Adrenal gland (tissue), 12 donors: ENCODE measurements around the gene ZNF236. TPM values are rescaled to one million over a fixed set of nuclear protein-coding genes. Genes with fewer than 3 reads are reported as not detected.

Experiments
- DNase-seq, 7 donors: peaks; one replicate each; pipeline ENCODE4 v3.0.0-alpha.2; 2019 to 2020
- H3K27ac ChIP-seq, 5 donors: fragments of 200-600 bp; sonication (generic) in 4 of 5; 1 replicate in 3 of 5; 2 replicates in 2 of 5; pipeline versions ENCODE4 v1.5.1 to v1.8.0; 2016 to 2020; ENCODE audit warnings: mild to moderate bottlenecking in 1 of 5
- H3K27me3 ChIP-seq: fragments of 200-600 bp; 2 replicates; pipeline ENCODE4 v1.8.0; 2021
- H3K36me3 ChIP-seq, 2 donors: fragments of 200-600 bp; replicated peaks in 1 of 2; 1 replicate in 1 of 2; 2 replicates in 1 of 2; pipeline versions ENCODE4 v1.5.1 to v1.8.0; 2018 to 2022
- H3K4me1 ChIP-seq, 2 donors: fragments of 200-600 bp; replicated peaks in 1 of 2; 1 replicate in 1 of 2; 2 replicates in 1 of 2; pipeline versions ENCODE4 v1.5.1 to v1.8.0; 2018 to 2021
- H3K4me3 ChIP-seq, 4 donors: fragments of 200-600 bp; sonication (generic) in 3 of 4; one replicate each; pipeline ENCODE4 v1.5.1; 2016 to 2018
- H3K9me3 ChIP-seq, 3 donors: fragments of 200-600 bp; sonication (generic) in 1 of 3; replicated peaks in 1 of 3; 1 replicate in 2 of 3; 2 replicates in 1 of 3; pipeline versions ENCODE4 v1.5.1 to v1.8.0; 2016 to 2021
- CTCF ChIP-seq, 6 experiments: fragments of 450-650 bp in 4 of 6; fragments of 200-600 bp in 2 of 6; sonication (generic) in 1 of 6; IDR thresholded peaks; 1 replicate in 5 of 6; 2 replicates in 1 of 6; pipeline versions ENCODE4 v1.5.1 to v1.8.0; 2016 to 2021; ENCODE audit warnings: antibody characterized with exemption in 6 of 6, mild to moderate bottlenecking in 2 of 6, moderate library complexity in 1 of 6
- POLR2A ChIP-seq, 2 donors: fragments of 450-650 bp; IDR thresholded peaks; one replicate each; pipeline ENCODE4 v1.6.1; 2017; ENCODE audit warnings: antibody characterized with exemption in 2 of 2, mild to moderate bottlenecking in 2 of 2, moderate library complexity in 1 of 2
- WGBS, 4 donors: extraction: QIAGEN DNeasy Blood & Tissue Kit in 2 of 4; methylation state at CpG; one replicate each; pipeline versions ENCODE4 v1.1.5 to v1.1.7; 2013 to 2017; 5-methylcytosine and 5-hydroxymethylcytosine counted together
- intact Hi-C, 2 donors: fragments of 100-400 bp; cut with DNase I; formaldehyde crosslinking; loops; one replicate each; pipeline versions ENCODE4 v1.14.1 to v1.15.0; 2022 to 2023
- polyA plus RNA-seq, 3 donors: library from polyadenylated mRNA; stranded (reverse); fragments of 200-250 nt in 2 of 3; fragments of 350-450 nt in 1 of 3; fragmentation: Illumina TruSeq in 1 of 3; extraction: RNeasy Lipid Tissue Mini Kit (QIAGEN cat#74804) in 1 of 3; gene quantifications; one replicate each; pipeline ENCODE4 v1.2.3, GENCODE V29; 2013 to 2014
- total RNA-seq, 9 donors: library from RNA; depleted of rRNA in 4 of 9; stranded (reverse); fragments of >200 nt in 4 of 9; fragments of 120-200 nt in 1 of 9; fragmentation: NEBNext Ultra II Directional in 1 of 9; extraction: Animal tissue kit (Norgen Biotek cat#: 25700) in 1 of 9; gene quantifications; one replicate each; pipeline versions ENCODE4 v1.1.0 to v1.2.4, GENCODE V29; 2013 to 2023
- donor health status: healthy with polysubstance abuse.
- donor health status: Bipolar disorder and iron deficiency.
- donor health status: DM: yes; HTN: yes; CAD: no.
- donor health status: DM: no; HTN: no; CAD: no.
- donor health status: DM: no; HTN: no; CAD: no.
- donor health status: DM: yes; HTN: yes; CAD: no.

Gene ZNF236
- total and polyA plus RNA-seq, 12 donors = 2.7 to 35.2 (median 8.1) TPM

GRCh38 chr18:76977684-76978232 lies 155.4 kb downstream of the ZNF236 start:
- DNase-seq = peak in 1 of 7 donors; percentile 6
- Histone ChIP-seq H3K4me1 (no peaks in the 10 kb centered on the region), H3K27ac (no peak overlapping the region), H3K4me3 (no peak overlapping the region), H3K27me3 (no peaks in the 10 kb centered on the region), H3K36me3 (no peaks in the 10 kb centered on the region), H3K9me3 (no peaks in the 10 kb centered on the region)
- intact Hi-C loops = no loop called here
- WGBS, 4 donors = 75 to 83% (median 81%) methylated on average over 11 of the region's 11 CpGs
- TF ChIP-seq POLR2A (IDR thresholded peaks at IDR 0.05) (no peak), CTCF (IDR thresholded peaks at IDR 0.05) (no peak)

GRCh38 chr18:76978616-76979015 lies 156.3 kb downstream of the ZNF236 start:
- no peaks in the 10 kb centered on the region for H3K27me3 ChIP-seq
- no peaks in the 10 kb centered on the region for H3K36me3 ChIP-seq
- H3K4me1 ChIP-seq = peaks cover 0 to 6% of the 10 kb centered on the region in 2 donors
- TF ChIP-seq CTCF (IDR thresholded peaks at IDR 0.05) (no peak), POLR2A (IDR thresholded peaks at IDR 0.05) (no peak)
- intact Hi-C loops = no loop called here
- no peaks in the 10 kb centered on the region for H3K9me3 ChIP-seq
- no peak overlapping the region for H3K27ac ChIP-seq
- 90 to 98% (median 92%) methylated on average over 14 of the region's 14 CpGs for WGBS, 4 donors
- H3K4me3 ChIP-seq = no peak overlapping the region
- no peak for DNase-seq

DNA sequence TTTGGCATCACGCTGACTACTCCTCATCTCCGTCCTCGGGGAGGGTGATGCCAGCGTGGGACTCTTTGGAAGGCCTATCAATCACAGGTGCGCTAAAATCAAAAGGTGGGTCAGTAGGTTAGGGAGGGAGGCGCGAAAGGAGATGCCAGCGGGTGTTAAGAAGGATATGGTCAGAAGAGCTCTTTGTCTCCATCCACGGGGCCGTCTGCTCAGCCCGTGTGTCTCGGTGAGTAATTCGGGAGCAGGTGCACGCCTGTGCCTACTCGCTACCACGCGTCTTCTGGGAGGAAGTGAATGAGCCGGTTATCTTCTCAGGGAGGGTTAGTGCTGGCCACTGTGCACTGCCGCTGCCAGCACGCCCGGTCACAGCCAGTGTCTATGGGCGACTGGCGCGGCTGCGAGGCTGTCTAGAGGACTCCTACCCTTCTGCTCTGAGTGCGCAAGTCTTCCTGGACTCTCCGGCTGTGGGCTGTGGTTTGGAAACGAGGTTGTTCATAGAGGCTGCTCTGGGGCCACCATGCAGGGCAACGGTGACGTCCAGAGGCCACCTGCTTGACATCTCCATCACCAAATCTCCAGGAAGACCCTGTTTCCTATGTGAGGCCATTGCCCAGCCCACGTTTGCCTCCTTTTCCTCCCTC lies 156.9 kb downstream of the ZNF236 start:
- Histone ChIP-seq H3K4me1 (peaks cover 0 to 6% of the 10 kb centered on the region in 2 donors), H3K27ac (no peak overlapping the region), H3K36me3 (no peaks in the 10 kb centered on the region), H3K4me3 (no peak overlapping the region), H3K9me3 (no peaks in the 10 kb centered on the region), H3K27me3 (no peaks in the 10 kb centered on the region)
- peak in 1 of 7 donors; percentile 10 for DNase-seq
- WGBS, 4 donors = 94 to 95% (median 94%) methylated on average over 20 to 31 of the region's 31 CpGs
- no peak for TF ChIP-seq POLR2A (IDR thresholded peaks at IDR 0.05)
- TF ChIP-seq CTCF (IDR thresholded peaks at IDR 0.05) = no peak
- intact Hi-C loops = no loop called here

GRCh38 chr18:76979906-76980305 lies 157.5 kb downstream of the ZNF236 start:
- WGBS, 4 donors = 83 to 89% (median 87%) methylated on average over 17 of the region's 17 CpGs
- no peak overlapping the region for H3K4me3 ChIP-seq
- no peak overlapping the region for H3K27ac ChIP-seq
- no peaks in the 10 kb centered on the region for H3K9me3 ChIP-seq
- no peak for TF ChIP-seq POLR2A (IDR thresholded peaks at IDR 0.05)
- no peak for TF ChIP-seq CTCF (IDR thresholded peaks at IDR 0.05)
- H3K36me3 ChIP-seq = no peaks in the 10 kb centered on the region
- no peaks in the 10 kb centered on the region for H3K27me3 ChIP-seq
- intact Hi-C loops = loop anchor here (5.0 to 10.0 kb wide), 2 partner anchors 175 to 178 kb away; no protein-coding TSS in a partner anchor
- H3K4me1 ChIP-seq = peaks cover 0 to 6% of the 10 kb centered on the region in 2 donors
- DNase-seq = peak in 1 of 7 donors; percentile 7
